GM12878 (cell line): ENCODE results near the gene STAC2. TPM values are rescaled to one million over a fixed set of nuclear protein-coding genes. Genes with fewer than 3 reads are reported as not detected.

Experiments
- ATAC-seq: fragments of 200-7000 bp; cut with Tn5 transposase; 3 replicates; pipeline ENCODE4 v1.9.1; 2020; ENCODE audit warnings: mild to moderate bottlenecking, moderate library complexity
- BruUV-seq: library from RNA; stranded (reverse); fragments of 400-500 nt; replicated peaks from 2 replicates; lab custom pipeline; 2021; lab: Mats Ljungman, UMichigan
- CTCF ChIA-PET: fragments of 300-600 bp; sonication (Branson Sonifier 250); formaldehyde crosslinking; extraction: SDS; loops from one replicate; lab custom pipeline; 2021; ENCODE audit warnings: inconsistent platforms; lab: Yijun Ruan, JAX
- POLR2A ChIA-PET: fragments of 350-600 bp; formaldehyde crosslinking; extraction: SDS; loops from one replicate; lab custom pipeline; 2021; ENCODE audit warnings: inconsistent platforms; lab: Charles Lee
- RAD21 ChIA-PET: fragments of 300-600 bp; sonication (Branson Sonifier 250); formaldehyde crosslinking; loops from one replicate; lab custom pipeline; 2023; ENCODE audit warnings: antibody characterized with exemption; ENCODE audit not compliant: unreplicated experiment; lab: Charles Lee
- SMC1A ChIA-PET: fragments of 300-600 bp; sonication (Branson Sonifier 250); formaldehyde crosslinking; loops from one replicate; lab custom pipeline; 2023; ENCODE audit not compliant: unreplicated experiment, uncharacterized antibody; lab: Charles Lee
- DNase-seq: peaks from one replicate; pipeline ENCODE4 v3.0.0-alpha.2; 2011; ENCODE audit warnings: low read depth, low spot score
- FAIRE-seq: peaks from 3 replicates; lab custom pipeline; 2011; peaks lifted over from hg19 to GRCh38; lab: Jason Lieb, UNC
- H2AFZ ChIP-seq: 2 replicates; pipeline ENCODE4 v1.6.0; 2011; ENCODE audit warnings: low read depth, low read length, control low read depth; ENCODE audit not compliant: control insufficient read depth
- H3K27ac ChIP-seq: 2 replicates; pipeline ENCODE4 v1.5.1; 2011; ENCODE audit warnings: control low read depth; ENCODE audit not compliant: control insufficient read depth, insufficient read depth
- H3K27me3 ChIP-seq, 2 experiments: replicated peaks in 1 of 2; 2 replicates each; pipeline versions ENCODE4 v1.6.0 to v1.6.1; 2011; ENCODE audit warnings: low read length in 1 of 2; ENCODE audit not compliant: control insufficient read depth in 2 of 2, insufficient read depth in 2 of 2
- H3K36me3 ChIP-seq, 2 experiments: 2 replicates each; pipeline ENCODE4 v1.5.1; 2011; ENCODE audit warnings: low read length in 1 of 2; ENCODE audit not compliant: control insufficient read depth in 2 of 2, insufficient read depth in 2 of 2
- H3K4me1 ChIP-seq: 2 replicates; pipeline ENCODE4 v1.6.1; 2011; ENCODE audit warnings: mild to moderate bottlenecking, low read length, moderate library complexity, mixed read lengths; ENCODE audit not compliant: control insufficient read depth, insufficient read depth
- H3K4me2 ChIP-seq: 2 replicates; pipeline ENCODE4 v1.6.0; 2011; ENCODE audit warnings: control low read depth; ENCODE audit not compliant: control insufficient read depth, insufficient read depth
- H3K4me3 ChIP-seq: fragments of 200-600 bp; sonication (generic); 2 replicates; pipeline ENCODE4 v1.5.1; 2016
- H3K79me2 ChIP-seq: 2 replicates; pipeline ENCODE4 v1.6.0; 2011; ENCODE audit warnings: low read length; ENCODE audit not compliant: control insufficient read depth, insufficient read depth
- H3K9ac ChIP-seq: 2 replicates; pipeline ENCODE4 v1.8.0; 2011; ENCODE audit warnings: low read length, control low read depth, mixed read lengths; ENCODE audit not compliant: control insufficient read depth, insufficient read depth
- H3K9me3 ChIP-seq: replicated peaks from 3 replicates; pipeline ENCODE4 v1.5.1; 2011; ENCODE audit warnings: mild to moderate bottlenecking, low read length; ENCODE audit not compliant: control insufficient read depth, insufficient read depth
- H4K20me1 ChIP-seq: 2 replicates; pipeline ENCODE4 v1.6.0; 2011; ENCODE audit not compliant: control insufficient read depth, insufficient read depth
- BHLHE40 ChIP-seq, 2 experiments: fragments of 450-650 bp in 1 of 2; IDR thresholded peaks; 2 replicates each; pipeline ENCODE4 v1.6.1; 2011 to 2017; ENCODE audit warnings: low read depth in 2 of 2, borderline replicate concordance in 1 of 2, improper control_type of control experiment in 1 of 2, low read length in 1 of 2, mild to moderate bottlenecking in 1 of 2
- BMI1 ChIP-seq: fragments of 450-650 bp; IDR thresholded peaks from 2 replicates; pipeline ENCODE4 v1.6.1; 2016; ENCODE audit warnings: mild to moderate bottlenecking, moderate library complexity, borderline replicate concordance
- CBX3 ChIP-seq: fragments of 200-600 bp; sonication (generic); IDR thresholded peaks from 2 replicates; pipeline ENCODE4 v1.6.1; 2016; ENCODE audit warnings: low read depth, borderline replicate concordance
- DPF2 ChIP-seq: fragments of 450-650 bp; IDR thresholded peaks from 2 replicates; pipeline ENCODE4 v1.6.1; 2017; ENCODE audit warnings: mild to moderate bottlenecking
- EGR1 ChIP-seq, 2 experiments: IDR thresholded peaks; 1 replicate in 1 of 2; 2 replicates in 1 of 2; pipeline ENCODE4 v1.6.1; 2011 to 2012; ENCODE audit warnings: low read depth in 2 of 2, low read length in 2 of 2, borderline replicate concordance in 1 of 2, mild to moderate bottlenecking in 1 of 2, moderate library complexity in 1 of 2
- EP300 ChIP-seq, 2 experiments: fragments of 150-350 bp in 1 of 2; IDR thresholded peaks; 2 replicates each; pipeline ENCODE4 v1.6.1; 2011 to 2012; ENCODE audit warnings: low read depth in 2 of 2, low read length in 2 of 2, borderline replicate concordance in 1 of 2, improper control_type of control experiment in 1 of 2, inconsistent platforms in 1 of 2; ENCODE audit not compliant: control insufficient read depth in 1 of 2
- FOXK2 ChIP-seq: fragments of 450-650 bp; IDR thresholded peaks from 2 replicates; pipeline ENCODE4 v1.6.1; 2017; ENCODE audit warnings: mild to moderate bottlenecking, moderate library complexity
- GATAD2B ChIP-seq: fragments of 450-650 bp; conservative IDR thresholded peaks from 2 replicates; pipeline ENCODE4 v1.6.1; 2017; ENCODE audit warnings: low read depth, mild to moderate bottlenecking, moderate library complexity
- HDGF ChIP-seq: fragments of 450-650 bp; IDR thresholded peaks from 2 replicates; pipeline ENCODE4 v1.6.1; 2016; ENCODE audit warnings: antibody characterized with exemption
- IKZF1 ChIP-seq: fragments of 450-650 bp; conservative IDR thresholded peaks from 2 replicates; pipeline ENCODE4 v1.6.1; 2017; ENCODE audit warnings: antibody characterized with exemption, mild to moderate bottlenecking
- IKZF2 ChIP-seq, 2 experiments: fragments of 450-650 bp; IDR thresholded peaks; 2 replicates each; pipeline ENCODE4 v1.6.1; 2017; ENCODE audit warnings: mild to moderate bottlenecking in 2 of 2, moderate library complexity in 2 of 2
- LARP7 ChIP-seq: fragments of 450-650 bp; IDR thresholded peaks from 2 replicates; pipeline ENCODE4 v1.6.1; 2017; ENCODE audit warnings: mild to moderate bottlenecking
- NBN ChIP-seq: fragments of 450-650 bp; IDR thresholded peaks from 2 replicates; pipeline ENCODE4 v1.6.1; 2016
- RAD21 ChIP-seq: IDR thresholded peaks from 2 replicates; pipeline ENCODE4 v1.6.1; 2011; ENCODE audit warnings: mild to moderate bottlenecking, low read depth, low read length, moderate library complexity; ENCODE audit not compliant: insufficient read depth
- SMAD5 ChIP-seq: IDR thresholded peaks from 2 replicates; pipeline ENCODE4 v1.6.1; 2016; ENCODE audit warnings: antibody characterized with exemption, low read depth
- SMC3 ChIP-seq: IDR thresholded peaks from 2 replicates; pipeline ENCODE4 v1.6.1; 2011; ENCODE audit warnings: low read length, improper control_type of control experiment, borderline replicate concordance
- ZNF24 ChIP-seq: fragments of 450-650 bp; IDR thresholded peaks from 2 replicates; pipeline ENCODE4 v1.6.1; 2017; ENCODE audit warnings: antibody characterized with exemption, mild to moderate bottlenecking
- WGBS: methylation state at CpG from one replicate; pipeline ENCODE4 v1.1.6; 2016; ENCODE audit warnings: low lambda C conversion rate; ENCODE audit not compliant: insufficient replicate concordance, insufficient coverage; ENCODE audit errors: missing lambda C conversion rate; 5-methylcytosine and 5-hydroxymethylcytosine counted together
- in situ Hi-C: fragments of 300-500 bp; cut with MboI; formaldehyde crosslinking; loops from 9 replicates; pipeline ENCODE4 v1.14.3; 2018; ENCODE audit warnings: mixed read lengths
- intact Hi-C: fragments of 100-400 bp; cut with micrococcal nuclease; formaldehyde crosslinking; loops from one replicate; pipeline ENCODE4 v1.14.2; 2022; ENCODE audit not compliant: unreplicated experiment
- polyA plus RNA-seq, 11 experiments: library from polyadenylated mRNA; depleted of rRNA in 4 of 11; unstranded in 6 of 11; stranded (reverse) in 5 of 11; fragments of >200 nt; fragmentation: Nextera tagmentation in 4 of 11; fragmentation: Illumina TruSeq in 1 of 11; extraction: Ambion mirVana in 4 of 11; extraction: Trizol in 1 of 11; gene quantifications; 1 replicate in 1 of 11; 2 replicates in 10 of 11; pipeline versions ENCODE4 v1.2.1 to v1.2.3, GENCODE V29; 2011 to 2016; ENCODE audit warnings: inconsistent platforms in 2 of 11, missing spikeins in 2 of 11, low read depth in 1 of 11
- total RNA-seq, 4 experiments: library from RNA; depleted of rRNA in 3 of 4; stranded (reverse); fragments of >200 nt in 3 of 4; fragmentation: Illumina TruSeq in 1 of 4; extraction: Trizol in 1 of 4; gene quantifications; 2 replicates each; pipeline versions ENCODE4 v1.2.1 to v1.2.3, GENCODE V29; 2013 to 2021
- TF ChIP-seq, protein P1 (sequence below), 3 experiments: IDR thresholded peaks in 2 of 3; conservative IDR thresholded peaks in 1 of 3; 2 replicates each; pipeline ENCODE4 v1.5.1; 2011; ENCODE audit warnings: low read depth in 3 of 3, low read length in 3 of 3, mild to moderate bottlenecking in 3 of 3, control low read depth in 2 of 3, moderate library complexity in 2 of 3, inconsistent platforms in 1 of 3, mixed read lengths in 1 of 3; ENCODE audit not compliant: control insufficient read depth in 2 of 3, insufficient read depth in 1 of 3; ENCODE audit errors: extremely low read depth in 1 of 3
- TF ChIP-seq, protein P2 (sequence below): IDR thresholded peaks from 2 replicates; pipeline ENCODE4 v1.6.1; 2011; ENCODE audit warnings: mild to moderate bottlenecking, low read depth, low read length, moderate library complexity; ENCODE audit not compliant: insufficient replicate concordance

STAC2 gene
- total and polyA plus RNA-seq, 10 of the 15 experiments (the other 5 are each of a cell fraction or from before 2014, with no cell fraction given) = 0.04 TPM; not detected in 9

DNA sequence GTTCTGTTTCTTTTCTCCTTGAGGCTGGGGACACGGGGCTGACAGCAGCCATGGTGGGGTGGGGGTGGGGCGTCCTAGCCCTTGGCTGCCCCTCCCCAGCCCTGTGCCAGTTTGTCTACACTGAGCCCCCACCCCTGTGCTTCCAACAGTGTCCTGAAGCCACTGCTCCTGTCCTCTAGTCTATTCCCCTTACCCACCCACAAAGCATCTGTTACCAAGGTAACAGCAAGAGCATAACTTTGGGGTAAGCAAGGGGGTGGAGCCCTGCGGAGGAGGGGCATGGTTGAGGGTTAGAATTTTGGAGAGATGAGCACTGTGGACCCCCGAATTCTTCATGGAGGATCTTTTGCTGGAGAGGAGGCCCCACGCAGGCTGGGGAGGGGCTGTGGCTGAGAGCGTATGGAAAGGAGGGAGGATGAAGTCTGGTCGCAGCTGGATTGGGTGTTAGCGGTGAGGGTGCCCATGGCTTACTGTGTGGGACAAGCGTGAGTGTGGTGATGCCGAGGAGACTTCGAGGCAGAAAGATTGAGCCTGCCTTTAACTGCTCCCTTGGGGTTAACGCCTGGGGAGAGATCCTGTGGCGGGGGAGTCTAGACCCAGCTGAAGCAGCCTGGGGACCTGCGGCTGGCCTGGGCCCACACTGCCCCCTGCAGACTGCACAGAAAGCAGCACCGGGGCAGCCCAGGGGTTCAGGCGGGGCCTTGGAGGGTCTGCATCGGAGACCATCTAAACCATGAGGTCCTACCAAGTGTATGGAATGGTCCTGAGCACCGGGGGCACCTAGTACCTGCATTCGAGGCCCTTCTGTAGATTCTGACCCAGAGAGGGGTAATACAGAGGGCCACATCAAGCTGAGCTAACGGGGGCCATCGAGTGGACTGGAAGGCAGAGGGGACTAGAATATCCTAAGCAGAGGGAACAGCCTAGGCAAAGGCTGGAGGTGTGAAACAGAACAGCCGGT is 6.1 kb upstream of the STAC2 start:
- in situ Hi-C loops = no loop called here
- POLR2A ChIA-PET = interaction anchor here (1.0 to 1.8 kb wide), 4 partner anchors 23 to 32 kb away, joined by 3 to 11 read pairs (median 3); partner anchors contain the start of gene RPL19
- 6% methylated on average over 22 of the region's 22 CpGs for WGBS
- SMC1A ChIA-PET = interaction anchor here (0.7 to 4.1 kb wide), 8 partner anchors 12 to 250 kb away, joined by 3 to 69 read pairs (median 5); no protein-coding TSS in a partner anchor
- H3K79me2 ChIP-seq = no peaks in the 10 kb centered on the region
- H2AFZ ChIP-seq = no peak overlapping the region
- no peaks in the 10 kb centered on the region; a peak in 1 of 4 replicates for H3K27me3 ChIP-seq
- H3K9me3 ChIP-seq = no peaks in the 10 kb centered on the region
- no peak overlapping the region for H3K4me2 ChIP-seq
- H4K20me1 ChIP-seq = no peaks in the 10 kb centered on the region
- ATAC-seq = peak; percentile 84
- CTCF ChIA-PET = interaction anchor here (0.6 to 21.3 kb wide), 23 partner anchors 9 to 576 kb away, joined by 3 to 658 read pairs (median 6); partner anchors contain the start of genes ARL5C and RPL19
- H3K4me1 ChIP-seq = no peaks in the 10 kb centered on the region
- no peak for FAIRE-seq
- BruUV-seq = no TSS peak
- intact Hi-C loops = loop anchor here (1.0 kb wide), 1 partner anchor 25 kb away; no protein-coding TSS in a partner anchor
- no peak overlapping the region for H3K27ac ChIP-seq
- H3K36me3 ChIP-seq = no peaks in the 10 kb centered on the region
- H3K9ac ChIP-seq = no peak overlapping the region
- RAD21 ChIA-PET = interaction anchor here (0.6 to 11.3 kb wide), 12 partner anchors 13 to 359 kb away, joined by 3 to 160 read pairs (median 4); partner anchors contain the start of gene ARL5C
- no peak overlapping the region for H3K4me3 ChIP-seq
- DNase-seq = no peak
- TF ChIP-seq SMAD5 (no peak), BHLHE40 (IDR thresholded peaks at IDR 0.05; ENCODE audit: borderline replicate concordance in 1 of 2, low read depth in 2 of 2, low read length in 1 of 2) (peak in 1 of 2 experiments; percentile 20; a peak in 1 of 4 replicates), LARP7 (no peak), HDGF (0 out of 2 replicates have a peak, but pooled peaks have one; percentile 54), IKZF1 (peak; percentile 58), FOXK2 (no peak), DPF2 (0 out of 2 replicates have a peak, but pooled peaks have one; percentile 15), GATAD2B (peak; percentile 41; the same call in 1 of the 2 replicates), ZNF24 (no peak), EGR1 (IDR thresholded peaks at IDR 0.05; ENCODE audit: borderline replicate concordance in 1 of 2, low read depth in 2 of 2, low read length in 2 of 2) (0 out of 3 replicates have a peak, but pooled peaks of 1 of the 2 experiments have one; percentile 23), CBX3 (no peak), RAD21 (peak; percentile 57), SMC3 (peak; percentile 73; the same call in 1 of the 2 replicates), EP300 (IDR thresholded peaks at IDR 0.05; ENCODE audit: borderline replicate concordance in 1 of 2, control insufficient read depth in 1 of 2, low read depth in 2 of 2, low read length in 2 of 2) (no peak), IKZF2 (IDR thresholded peaks at IDR 0.05) (peak; percentile 33 to 37; a peak in 2 of 4 replicates), BMI1 (peak; percentile 66; the same call in 1 of the 2 replicates), NBN (0 out of 2 replicates have a peak, but pooled peaks have one; percentile 32)
- TF ChIP-seq, protein P1, sequence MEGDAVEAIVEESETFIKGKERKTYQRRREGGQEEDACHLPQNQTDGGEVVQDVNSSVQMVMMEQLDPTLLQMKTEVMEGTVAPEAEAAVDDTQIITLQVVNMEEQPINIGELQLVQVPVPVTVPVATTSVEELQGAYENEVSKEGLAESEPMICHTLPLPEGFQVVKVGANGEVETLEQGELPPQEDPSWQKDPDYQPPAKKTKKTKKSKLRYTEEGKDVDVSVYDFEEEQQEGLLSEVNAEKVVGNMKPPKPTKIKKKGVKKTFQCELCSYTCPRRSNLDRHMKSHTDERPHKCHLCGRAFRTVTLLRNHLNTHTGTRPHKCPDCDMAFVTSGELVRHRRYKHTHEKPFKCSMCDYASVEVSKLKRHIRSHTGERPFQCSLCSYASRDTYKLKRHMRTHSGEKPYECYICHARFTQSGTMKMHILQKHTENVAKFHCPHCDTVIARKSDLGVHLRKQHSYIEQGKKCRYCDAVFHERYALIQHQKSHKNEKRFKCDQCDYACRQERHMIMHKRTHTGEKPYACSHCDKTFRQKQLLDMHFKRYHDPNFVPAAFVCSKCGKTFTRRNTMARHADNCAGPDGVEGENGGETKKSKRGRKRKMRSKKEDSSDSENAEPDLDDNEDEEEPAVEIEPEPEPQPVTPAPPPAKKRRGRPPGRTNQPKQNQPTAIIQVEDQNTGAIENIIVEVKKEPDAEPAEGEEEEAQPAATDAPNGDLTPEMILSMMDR (IDR thresholded peaks at IDR 0.05 in 2 of 3, conservative IDR thresholded peaks at IDR 0.05 in 1 of 3; ENCODE audit: control insufficient read depth in 2 of 3, extremely low read depth in 1 of 3, insufficient read depth in 1 of 3, low read depth in 3 of 3, low read length in 3 of 3) = peak; percentile 70 to 88 (median 79)
- TF ChIP-seq, protein P2, sequence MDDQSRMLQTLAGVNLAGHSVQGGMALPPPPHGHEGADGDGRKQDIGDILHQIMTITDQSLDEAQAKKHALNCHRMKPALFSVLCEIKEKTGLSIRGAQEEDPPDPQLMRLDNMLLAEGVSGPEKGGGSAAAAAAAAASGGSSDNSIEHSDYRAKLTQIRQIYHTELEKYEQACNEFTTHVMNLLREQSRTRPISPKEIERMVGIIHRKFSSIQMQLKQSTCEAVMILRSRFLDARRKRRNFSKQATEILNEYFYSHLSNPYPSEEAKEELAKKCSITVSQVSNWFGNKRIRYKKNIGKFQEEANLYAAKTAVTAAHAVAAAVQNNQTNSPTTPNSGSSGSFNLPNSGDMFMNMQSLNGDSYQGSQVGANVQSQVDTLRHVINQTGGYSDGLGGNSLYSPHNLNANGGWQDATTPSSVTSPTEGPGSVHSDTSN = no peak
